Measurements from ENCODE around the gene GGT6.

GGT6 gene

DNA sequence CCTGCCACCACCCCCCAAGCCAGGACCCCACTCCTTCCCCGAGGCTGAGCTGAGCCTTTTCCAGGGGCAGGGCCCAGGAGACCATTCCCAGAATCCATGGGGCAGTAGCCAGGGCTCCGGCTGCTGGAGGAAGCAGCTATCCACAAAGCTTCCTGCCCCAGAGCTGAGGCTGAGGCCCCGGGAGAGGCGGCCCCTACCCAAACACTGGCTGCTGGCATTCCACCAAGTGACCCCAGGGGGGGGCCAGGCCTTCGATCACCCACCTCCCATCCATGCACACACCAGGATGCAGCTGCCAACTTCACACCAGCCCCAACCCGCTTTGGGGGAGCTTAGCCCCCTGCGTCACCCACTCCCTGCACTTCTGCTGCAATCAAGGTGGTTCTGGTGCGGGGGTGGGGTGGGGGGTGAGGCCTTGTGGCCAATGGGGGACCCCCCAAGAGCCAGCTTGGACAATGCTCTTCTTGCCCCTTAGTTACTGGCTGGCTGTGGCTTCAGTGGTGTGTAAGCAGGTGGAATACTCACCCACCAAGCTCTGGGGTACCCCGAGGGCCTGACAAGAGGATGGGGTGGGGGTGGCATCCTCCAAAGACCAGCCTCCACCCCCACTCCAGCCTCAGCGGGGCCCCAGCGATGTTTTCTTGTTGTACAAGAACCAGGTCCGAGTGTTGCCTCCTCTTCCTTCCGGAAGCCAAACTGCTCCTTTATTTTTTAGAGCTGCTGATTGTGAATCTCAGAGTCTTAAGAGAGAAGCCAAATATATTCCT lies 22.0 kb downstream of the GGT6 start:
- no peak for DNase-seq (ENCODE audit: low read depth in 2 of 2)

DNA sequence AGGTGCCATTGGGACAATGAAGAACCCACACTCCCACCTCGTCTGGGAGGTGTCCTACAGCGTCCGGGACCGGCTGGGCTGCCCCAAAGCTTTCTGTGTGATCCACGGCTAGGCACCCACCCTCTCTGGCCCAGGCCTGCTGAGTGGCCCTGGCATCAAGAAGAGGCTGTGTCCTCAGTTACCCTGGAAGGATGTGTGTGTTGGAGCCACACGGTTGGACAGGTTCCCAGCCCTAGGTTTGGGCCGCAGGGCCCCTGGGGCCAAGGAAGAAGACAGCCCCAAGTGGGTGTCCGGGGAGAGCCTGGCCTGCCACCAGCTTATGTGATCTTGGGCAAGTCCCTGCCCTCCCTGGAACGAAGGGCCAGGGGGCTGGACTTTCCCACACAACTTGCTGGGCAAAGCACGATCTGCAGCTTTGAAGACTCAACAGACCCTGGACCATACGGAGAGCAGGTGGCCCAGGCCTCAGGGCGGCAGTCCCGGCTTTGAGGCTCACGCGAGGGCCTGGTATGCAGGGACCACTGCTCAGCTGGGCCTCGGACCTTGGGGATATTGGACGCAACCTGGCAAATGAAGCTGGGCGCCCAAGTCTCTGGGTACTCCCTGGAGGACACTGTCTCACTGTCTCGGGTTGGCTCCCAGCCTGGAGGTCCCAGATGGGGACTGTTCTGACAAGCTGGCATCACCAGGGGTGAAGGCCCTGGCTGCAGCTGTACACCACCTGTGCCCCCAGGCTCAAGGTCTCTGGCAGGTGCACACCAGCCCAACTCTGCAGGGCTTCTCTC lies 22.7 kb downstream of the GGT6 start:
- no peak for DNase-seq (ENCODE audit: low read depth in 2 of 2)

DNA sequence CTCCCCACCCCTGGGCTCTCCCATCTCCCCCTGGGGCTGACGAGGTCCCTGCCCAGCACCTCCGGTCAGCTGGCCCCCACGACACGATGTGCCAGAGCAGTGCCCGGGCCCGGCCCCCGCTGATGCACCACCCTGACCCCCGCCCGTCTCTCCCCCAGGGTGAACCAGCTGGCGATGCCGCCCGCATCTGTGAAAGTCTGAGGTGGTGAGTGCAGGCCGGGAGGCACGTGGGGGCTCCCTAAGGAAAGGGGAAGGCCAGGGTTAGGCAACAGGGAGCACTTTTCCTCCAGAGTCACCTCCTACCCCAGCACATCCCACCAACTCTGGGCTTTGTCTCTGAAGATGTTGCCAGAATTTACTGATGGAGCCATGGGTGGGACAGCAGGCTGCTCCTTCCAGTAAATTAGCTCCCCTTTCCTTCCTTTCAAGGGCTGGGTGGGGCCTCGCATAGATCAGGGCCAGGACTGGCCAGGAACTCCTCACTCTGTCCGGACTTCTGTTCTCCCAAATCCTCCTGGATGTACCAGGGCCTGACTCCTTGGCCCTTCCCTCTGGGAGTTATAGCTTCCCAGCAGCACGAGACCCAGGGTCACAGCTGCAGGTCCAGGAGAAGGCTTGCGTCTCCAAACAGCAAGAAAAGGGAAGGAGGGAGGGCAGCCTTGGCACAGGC lies 23.5 kb downstream of the GGT6 start:
- no peak for DNase-seq (ENCODE audit: low read depth in 2 of 2)

DNA sequence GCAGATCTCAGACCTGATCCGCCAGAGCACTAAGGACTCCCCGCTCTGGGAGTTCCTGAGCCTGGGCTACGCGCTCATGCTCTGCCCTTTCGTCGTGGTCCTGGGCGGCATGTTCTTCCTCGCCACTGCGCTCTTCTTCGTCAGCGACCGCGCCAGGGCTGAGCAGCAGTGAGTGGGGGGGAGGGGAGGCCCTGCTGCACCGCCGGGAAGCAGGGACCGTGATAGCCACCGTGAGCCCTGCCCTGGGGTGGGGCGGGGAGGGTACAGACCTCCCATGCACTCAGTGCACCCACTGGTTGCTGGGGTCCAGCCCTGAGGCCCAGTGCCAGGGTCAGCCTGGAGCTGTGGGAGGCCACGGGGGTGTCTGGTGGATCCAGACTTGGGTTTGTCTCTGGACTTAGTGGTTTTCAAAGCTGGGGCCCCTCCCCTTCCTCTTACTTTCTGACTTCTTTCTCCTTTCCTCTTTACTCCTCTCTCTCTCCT lies 24.1 kb downstream of the GGT6 start:
- no peak for DNase-seq (ENCODE audit: low read depth in 2 of 2)

DNA sequence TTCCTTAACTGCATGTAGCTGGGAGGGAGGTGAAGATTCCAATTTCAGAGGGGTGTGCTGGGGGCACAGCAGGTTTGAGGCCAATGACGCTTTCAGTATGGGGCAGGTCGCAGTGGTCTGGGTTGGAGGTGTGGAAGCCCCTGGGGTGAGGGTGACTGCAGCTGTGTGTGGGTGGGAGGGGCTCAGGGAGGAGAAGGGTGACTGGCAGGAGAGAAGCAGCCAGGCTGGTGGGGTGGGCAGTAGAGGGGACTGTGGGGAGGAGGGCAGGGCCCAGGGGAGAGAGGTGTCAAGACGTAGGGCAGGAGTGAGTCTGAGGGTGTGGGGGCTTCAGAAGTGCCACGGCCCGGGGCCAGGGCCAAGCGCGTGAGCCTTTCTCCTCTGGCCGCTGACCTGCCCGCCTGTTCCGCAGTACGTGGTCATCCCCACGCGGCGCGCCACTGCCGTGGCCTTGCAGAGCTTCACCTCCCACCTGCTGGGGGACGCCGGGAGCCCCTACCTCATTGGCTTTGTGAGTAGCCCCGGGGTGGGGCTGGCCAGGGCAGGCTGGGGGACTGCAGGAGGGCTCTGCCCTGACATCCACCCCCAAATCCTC lies 24.6 kb downstream of the GGT6 start:
- no peak for DNase-seq (ENCODE audit: low read depth in 2 of 2)

DNA sequence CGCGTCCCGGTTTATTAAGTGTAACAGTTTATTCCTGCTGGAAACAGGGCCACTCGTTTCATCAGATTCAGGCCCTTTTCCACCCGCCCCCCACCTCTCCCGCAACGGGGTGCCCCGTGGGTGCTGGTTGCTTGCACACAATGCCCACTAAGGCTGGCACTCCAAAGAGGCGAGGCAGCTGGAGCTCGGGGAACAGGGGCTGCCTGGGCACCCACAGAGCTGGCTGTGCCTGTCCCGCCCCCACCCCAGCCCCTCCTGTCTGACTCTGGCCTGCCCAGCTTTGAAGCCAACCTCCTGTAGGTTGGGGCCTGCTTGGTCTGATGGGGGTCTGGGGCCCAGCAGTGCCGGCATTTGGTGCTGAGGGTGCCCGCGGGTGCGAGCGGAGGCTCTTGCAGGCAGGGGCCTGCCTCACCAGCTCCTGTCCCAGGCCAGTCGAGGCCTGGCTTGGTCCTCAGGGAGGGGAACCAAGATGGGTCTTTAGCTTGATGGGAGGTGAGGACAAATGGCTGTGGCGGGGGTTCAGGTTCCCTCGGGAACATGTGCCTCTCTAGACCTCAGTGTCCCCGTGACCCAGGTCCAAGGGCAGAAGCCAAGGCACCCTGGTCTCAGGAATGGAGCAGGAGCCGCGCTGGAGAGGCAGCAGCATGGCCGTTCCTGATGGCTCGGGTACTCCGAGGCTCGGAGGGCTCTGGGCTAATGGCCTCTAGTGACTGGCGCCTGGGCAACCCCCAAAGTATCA lies 25.3 kb downstream of the GGT6 start:
- DNase-seq (ENCODE audit: low read depth in 2 of 2): no peak

DNA sequence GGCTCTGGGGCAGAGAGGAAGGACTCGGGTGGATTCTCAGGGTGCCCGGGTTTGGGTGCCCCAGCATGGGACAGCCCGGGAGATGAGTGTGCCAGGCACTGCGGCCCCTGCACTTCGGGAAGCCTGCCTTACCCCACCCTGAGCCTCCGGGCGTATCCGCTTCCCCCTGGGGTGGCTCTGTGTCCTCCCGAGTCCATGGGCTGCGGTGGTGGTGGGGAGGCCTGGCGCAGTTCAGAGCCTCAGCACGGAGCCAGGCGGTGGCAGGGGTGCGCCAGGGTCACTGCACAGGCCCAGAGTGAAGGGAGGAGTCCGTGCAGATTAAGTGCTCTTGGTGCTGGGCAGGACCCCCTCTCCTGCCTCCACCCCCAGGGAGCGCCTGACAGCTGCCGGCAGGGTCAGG lies 25.9 kb downstream of the GGT6 start:
- DNase-seq (ENCODE audit: low read depth in 2 of 2): no peak

DNA sequence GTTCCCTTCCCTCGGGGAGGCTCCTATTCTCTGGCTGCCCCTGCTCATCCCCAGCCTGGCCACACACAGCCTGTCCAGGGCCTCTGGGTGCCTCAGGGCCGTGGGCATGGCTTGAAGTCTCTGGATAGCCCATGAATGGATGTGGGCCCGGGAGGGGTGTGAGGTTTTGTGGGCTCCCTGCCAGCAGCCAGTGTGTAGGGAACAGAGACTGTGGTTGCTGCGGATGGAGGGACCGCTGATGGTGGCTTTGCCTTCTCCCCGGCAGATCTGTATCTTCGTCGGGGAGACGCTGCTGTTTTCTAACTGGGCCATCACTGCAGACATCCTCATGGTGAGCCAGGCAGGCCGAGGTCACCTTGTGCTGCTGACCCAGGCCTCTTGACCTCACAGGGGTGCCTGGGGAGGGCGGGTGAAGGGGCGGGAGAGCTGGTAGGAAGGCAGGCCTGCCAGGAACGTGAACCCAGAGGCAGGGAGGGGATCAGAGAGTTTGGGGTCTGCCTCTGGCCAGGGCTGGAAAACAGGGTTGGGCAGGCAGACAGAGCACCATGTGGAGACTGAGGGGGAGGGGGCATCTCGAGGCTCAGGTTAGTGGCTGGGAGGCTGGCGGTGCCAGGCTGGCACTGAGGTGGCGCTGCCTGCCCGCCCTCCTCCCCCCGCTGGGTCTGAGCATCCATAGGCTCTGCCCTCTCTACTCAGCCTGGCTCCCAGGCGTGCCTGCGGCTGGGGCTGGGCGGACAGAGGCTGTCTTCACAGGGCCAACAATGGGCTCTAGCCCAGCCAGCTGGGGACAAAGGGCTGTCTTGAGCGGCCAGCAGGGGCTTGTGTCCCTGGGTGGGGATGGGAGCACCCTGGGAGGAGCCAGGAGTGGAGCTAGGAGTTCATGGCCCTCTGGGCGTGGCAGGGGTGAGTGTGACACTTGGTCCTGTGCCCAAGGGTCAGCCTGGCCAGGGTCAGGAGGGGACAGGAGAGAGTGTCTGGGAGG lies 26.6 kb downstream of the GGT6 start:
- DNase-seq (ENCODE audit: low read depth in 2 of 2): no peak

DNA sequence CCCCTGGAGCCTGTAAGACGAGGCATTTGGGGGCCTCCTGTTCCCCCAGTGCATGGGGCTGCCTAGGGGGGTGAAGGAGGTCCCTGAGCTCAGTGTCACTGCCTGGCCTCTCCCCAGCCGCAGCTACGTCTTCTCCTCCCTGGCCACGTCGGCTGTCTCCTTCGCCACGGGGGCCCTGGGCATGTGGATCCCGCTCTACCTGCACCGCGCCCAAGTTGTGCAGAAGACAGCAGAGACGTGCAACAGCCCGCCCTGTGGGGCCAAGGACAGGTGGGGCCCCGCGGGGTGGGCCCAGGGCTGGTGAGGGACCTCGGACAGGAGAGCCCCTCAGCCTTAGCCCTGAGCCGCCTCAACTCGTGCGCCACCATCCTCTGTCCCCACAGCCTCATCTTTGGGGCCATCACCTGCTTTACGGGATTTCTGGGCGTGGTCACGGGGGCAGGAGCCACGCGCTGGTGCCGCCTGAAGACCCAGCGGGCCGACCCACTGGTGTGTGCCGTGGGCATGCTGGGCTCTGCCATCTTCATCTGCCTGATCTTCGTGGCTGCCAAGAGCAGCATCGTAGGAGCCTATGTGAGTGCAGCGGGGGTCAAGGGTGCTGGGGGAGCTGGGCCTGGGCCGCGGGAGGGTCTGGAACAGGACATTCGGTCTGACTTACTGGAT lies 27.4 kb downstream of the GGT6 start:
- no peak for DNase-seq (ENCODE audit: low read depth in 2 of 2)

DNA sequence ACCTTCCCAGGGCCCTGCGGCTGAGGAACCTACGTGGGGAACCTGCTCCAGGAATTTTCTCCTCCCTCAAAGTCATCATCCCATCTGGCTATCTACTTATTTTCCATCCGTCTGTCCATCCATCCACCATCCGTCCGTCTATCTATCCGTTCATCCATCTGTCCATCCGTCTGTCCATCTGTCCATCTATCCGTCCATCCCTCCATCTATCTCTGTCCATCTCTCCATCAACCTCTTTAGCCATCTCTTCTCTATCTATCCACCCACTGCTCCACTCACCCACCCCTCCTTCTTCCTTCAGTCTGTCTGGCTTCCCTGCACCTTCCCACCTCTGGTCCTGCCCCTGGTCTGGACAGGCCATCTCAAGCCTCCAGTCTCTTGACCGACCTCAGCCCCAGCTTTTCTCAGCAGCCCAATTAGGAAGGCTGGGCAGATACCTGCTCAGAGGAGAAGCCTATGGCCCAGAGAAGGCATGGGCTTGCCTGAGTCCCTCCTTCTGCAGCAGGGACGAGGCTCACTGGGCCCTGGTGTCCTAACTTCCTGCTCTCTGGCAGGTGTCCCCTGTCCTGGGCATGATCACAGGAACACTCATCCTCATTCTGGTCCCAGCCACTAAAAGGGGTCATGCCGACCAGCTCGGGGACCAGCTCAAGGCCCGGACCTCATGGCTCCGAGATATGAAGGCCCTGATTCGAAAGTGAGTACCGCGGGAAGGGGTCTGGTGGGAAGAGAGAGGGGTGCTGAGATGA lies 28.2 kb downstream of the GGT6 start:
- DNase-seq (ENCODE audit: low read depth in 2 of 2): no peak

DNA sequence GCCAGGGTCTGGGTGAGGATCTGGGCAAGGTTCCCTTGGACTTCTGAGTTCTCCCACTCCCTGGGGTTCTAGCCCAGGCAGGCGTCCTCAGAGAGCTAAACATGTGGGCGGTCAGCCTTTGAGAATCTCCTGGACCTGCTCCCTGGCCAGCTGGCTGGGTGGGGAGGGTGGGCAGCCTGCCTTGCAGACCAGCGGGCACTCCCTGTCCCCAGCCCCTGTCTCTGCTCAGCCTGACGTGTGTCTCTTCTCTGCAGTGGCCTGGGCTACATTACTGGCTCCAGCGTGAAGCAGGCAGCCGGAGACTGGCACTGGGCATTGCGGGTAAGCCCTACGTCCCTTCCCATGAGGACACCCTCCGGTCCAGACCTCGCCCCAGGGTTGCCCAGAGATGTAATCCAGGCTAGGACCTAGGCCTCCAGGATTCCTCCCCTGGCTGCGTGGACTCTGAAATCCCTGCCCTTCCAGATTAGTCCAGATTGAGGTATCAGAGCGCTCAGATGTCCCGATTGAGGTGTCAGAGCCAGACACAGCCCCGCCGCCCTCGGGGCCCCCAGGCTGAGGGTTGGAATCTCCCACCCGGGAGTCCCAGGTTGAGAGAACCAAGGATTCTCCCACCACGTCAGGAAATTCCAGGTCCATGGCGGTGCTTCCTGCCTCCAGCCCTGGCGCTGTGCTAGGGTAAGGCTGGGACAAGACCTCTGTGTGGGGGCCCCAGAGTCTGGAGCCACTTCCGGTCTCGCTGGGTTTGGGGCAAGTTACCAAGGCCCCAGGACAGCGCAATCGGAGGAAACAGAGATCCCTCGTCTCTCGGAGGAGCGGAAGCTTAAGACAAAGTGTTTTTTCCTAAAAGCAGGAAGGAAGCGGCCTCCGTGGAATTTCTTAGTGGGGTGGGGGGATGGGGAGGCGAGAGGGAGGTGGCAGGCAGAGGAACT lies 29.3 kb downstream of the GGT6 start:
- no peak for DNase-seq (ENCODE audit: low read depth in 2 of 2)

DNA sequence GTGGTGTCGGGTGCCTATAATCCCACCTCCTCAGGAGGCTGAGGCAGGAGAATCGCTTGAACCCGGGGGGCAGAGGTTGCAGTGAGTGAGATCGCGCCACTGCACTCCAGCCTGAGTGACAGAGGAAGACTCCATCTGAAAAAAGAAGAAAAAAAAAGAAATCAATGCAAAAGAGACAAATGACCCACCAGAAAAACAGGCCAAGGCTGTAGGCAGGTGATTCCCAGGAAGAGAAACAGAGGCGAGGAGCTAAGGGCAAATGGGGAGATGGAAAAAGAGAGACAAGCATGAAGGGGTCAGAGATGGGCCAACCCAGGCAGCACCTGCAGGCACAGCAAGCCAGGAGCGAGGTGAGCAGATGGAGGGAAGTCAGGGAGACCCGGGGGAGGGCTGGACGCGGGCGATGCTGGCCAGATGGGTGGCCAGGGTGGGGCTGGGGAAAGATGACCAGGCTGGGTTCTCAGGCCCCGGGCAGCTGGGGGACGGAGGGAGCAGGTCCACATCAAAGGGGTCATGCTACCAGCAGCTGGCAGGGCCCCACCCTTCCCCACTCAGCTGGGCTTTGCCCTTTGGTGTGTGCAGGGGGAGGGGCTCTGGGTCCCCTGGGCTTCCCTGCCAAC lies 30.7 kb downstream of the GGT6 start:
- no peak for DNase-seq (ENCODE audit: low read depth in 2 of 2)

DNA sequence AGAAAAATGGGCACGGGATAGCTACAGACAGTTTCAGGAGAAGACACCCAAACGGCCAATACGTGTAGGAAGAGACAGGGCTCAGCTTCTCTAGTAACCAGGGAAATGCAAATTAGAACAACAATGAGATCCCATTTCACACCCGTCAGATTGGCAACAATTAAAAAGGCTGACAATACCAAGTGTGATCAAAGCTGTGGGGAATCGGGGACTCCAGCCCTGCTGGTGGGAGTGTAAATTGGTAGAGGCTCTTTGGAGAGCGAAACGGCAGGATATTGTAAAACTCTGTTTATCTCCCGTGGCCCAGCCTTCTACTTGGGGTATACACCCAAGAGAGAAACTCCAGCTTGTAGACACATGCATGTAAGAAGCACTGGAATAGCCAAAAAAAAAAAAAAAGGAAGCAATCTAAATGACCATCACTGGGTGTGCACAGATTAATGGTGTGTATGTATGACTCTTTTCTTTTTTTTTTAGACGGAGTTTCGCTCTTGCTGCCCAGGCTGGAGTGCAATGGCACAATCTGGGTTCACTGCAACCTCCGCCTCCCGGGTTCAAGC lies 32.7 kb downstream of the GGT6 start:
- DNase-seq (ENCODE audit: low read depth in 2 of 2): no peak

DNA sequence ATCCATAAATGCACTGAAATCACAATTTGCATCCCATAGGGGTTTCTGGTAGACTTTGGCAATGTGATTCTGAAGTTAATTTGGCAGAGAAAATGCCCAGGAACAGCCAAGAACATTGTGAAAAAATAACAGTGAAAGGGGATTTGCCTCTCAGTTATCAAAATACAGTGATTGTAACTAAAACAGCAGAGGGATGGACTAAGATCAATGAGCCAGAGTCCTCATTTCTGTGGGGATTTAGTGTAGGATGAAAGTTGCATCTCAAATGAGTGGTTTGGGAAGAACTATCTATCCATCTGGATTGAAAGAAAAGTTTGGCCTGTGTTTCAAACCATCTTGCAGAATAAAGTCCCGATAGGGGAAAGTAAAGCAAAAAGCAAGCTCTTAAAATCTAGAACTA lies 33.2 kb downstream of the GGT6 start:
- DNase-seq (ENCODE audit: low read depth in 2 of 2): no peak

DNA sequence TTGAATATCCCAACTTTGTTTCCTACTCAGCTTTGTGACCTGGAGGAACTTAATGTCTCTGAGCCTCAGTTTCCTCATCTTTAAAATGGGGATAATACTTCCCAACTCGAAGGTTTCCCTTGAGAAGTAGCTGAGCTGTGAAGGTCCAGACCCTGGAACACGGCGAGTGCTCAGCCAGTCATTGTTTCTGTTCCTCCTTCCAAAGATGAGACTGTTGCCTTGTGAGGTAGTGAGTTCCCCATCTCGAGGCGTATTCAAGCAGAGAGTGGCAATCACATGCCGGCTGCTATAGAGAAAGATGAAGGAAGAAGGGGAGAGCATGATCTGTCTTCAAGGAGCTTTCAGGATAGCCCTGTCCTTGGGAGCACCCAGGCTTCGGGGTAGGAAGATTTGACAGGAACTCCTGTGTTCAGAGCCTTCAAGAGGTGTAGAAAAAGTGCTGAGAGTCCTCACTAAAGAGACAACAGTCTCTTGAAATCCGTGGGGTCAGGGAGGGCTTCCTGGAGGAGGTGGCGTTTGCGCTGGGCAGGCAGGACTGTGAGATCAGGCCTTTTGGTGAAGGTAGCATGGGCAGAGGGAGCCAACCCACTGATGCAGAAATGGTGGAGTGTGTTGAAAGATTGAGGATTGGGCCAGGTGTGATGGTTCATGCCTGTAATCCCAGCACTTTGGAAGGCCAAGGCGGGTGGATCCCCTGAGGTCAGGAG lies 34.5 kb downstream of the GGT6 start:
- DNase-seq (ENCODE audit: low read depth in 2 of 2): no peak

DNA sequence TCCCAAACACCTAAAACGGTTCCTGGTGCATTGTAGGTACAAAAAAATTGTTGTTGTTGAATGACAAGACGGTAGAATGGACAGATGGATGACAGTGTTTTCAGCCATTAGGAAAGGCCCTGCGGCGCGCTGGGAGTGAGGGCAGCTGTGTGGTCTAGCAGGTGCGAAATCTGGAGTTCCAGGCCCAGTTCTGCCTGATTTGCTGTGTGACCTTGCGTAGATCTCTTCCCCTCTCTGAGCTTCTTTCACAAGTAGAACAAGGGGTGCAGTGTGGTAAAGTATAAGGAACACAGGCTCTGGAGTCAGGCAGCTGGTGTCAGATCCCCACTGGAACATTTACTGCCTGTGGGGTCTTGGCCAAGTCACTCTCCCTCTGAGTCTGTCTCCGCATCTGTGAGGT lies 36.4 kb downstream of the GGT6 start:
- no peak for DNase-seq (ENCODE audit: low read depth in 2 of 2)

DNA sequence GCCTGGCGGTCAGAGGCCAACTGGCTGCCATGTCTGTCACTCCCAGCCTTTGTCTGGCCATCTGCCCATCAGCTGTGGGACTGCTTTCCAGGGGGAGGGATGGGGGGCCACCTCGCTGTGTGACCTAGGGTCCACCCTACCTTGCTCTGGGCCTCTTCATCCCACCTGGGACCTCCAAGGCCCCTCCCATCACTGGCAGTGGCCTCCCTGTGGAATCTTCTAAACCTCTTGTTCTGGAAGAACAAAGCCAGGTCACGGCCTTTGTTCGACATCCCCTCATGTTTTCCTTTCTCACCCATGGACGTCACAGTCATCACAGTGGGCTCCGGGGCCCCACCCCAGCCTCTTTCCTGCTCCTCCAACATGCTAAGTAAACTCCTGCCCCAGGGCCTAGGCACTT lies 37.7 kb downstream of the GGT6 start:
- DNase-seq (ENCODE audit: low read depth in 2 of 2): no peak
